ENCODE data around the gene PRKAG2. TPM values are rescaled to one million over a fixed set of nuclear protein-coding genes. Genes with fewer than 3 reads are reported as not detected.

The PRKAG2 gene
- total RNA-seq, 1 experiment from 2014 or later: 73.9 TPM

DNA sequence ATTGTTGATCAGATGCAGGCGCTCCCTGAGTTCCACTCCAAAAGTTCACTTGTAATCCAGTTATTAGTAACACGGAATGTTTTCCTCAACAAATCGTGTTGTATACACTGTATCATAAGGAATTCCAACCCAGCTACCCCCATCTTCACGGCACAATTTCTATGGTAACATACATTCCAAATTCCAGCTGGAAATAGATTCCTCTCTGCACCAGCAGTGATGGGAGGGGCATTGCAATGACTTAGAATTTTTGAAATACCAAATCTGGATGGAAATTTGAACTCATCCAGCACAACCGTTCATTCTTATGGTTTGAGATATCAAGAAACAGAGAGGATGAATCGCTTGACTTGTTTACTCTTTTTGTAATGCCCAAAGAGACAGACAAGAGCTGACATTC is 318.3 kb downstream of the PRKAG2 start:
- POLR2A ChIA-PET: interaction anchor here (0.7 to 1.4 kb wide), 2 partner anchors 9 to 39 kb away, joined by 3 to 4 read pairs; partner anchors contain the start of gene RHEB
- intact Hi-C loops (cut with micrococcal nuclease): no loop called here

DNA sequence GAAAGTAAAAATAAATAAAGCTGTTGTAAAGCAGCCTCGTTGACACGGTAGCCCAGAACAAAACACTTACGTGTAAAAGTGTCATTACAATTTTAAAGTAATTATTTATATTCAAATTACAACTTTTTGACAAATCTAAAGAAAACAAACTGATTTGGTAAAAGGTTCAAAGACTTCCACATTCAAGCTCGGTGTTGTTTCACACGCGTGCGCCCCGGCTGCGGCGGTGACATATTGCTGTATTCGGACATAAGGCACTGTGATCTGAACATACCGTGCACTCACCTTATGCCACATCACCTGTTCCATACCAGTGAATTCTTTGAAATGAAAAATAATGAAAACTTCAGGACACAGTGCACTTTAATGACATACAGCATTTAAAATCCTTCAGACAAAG is 320.3 kb downstream of the PRKAG2 start:
- no peak overlapping the region for H3K4me3 Mint-ChIP-seq (ENCODE audit: unreplicated experiment)
- peaks cover 19% of the 10 kb centered on the region for H3K4me1 Mint-ChIP-seq (ENCODE audit: insufficient read depth, unreplicated experiment)
- intact Hi-C loops (cut with micrococcal nuclease): no loop called here
- ChIA-PET CTCF (interaction anchor here (0.6 to 1.4 kb wide), 4 partner anchors 13 to 225 kb away, joined by 3 to 4 read pairs (median 4); no protein-coding TSS in a partner anchor), POLR2A (interaction anchor here (1.0 to 1.2 kb wide), 2 partner anchors 13 to 29 kb away, joined by 3 read pairs; no protein-coding TSS in a partner anchor)
- H3K36me3 Mint-ChIP-seq (ENCODE audit: insufficient read depth, unreplicated experiment): peaks cover 76% of the 10 kb centered on the region
- TF ChIP-seq, protein P1, sequence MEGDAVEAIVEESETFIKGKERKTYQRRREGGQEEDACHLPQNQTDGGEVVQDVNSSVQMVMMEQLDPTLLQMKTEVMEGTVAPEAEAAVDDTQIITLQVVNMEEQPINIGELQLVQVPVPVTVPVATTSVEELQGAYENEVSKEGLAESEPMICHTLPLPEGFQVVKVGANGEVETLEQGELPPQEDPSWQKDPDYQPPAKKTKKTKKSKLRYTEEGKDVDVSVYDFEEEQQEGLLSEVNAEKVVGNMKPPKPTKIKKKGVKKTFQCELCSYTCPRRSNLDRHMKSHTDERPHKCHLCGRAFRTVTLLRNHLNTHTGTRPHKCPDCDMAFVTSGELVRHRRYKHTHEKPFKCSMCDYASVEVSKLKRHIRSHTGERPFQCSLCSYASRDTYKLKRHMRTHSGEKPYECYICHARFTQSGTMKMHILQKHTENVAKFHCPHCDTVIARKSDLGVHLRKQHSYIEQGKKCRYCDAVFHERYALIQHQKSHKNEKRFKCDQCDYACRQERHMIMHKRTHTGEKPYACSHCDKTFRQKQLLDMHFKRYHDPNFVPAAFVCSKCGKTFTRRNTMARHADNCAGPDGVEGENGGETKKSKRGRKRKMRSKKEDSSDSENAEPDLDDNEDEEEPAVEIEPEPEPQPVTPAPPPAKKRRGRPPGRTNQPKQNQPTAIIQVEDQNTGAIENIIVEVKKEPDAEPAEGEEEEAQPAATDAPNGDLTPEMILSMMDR (IDR thresholded peaks at IDR 0.05; ENCODE audit: unreplicated experiment): no peak
- no peaks in the 10 kb centered on the region for H3K9me3 Mint-ChIP-seq (ENCODE audit: unreplicated experiment)
- no peak for DNase-seq (ENCODE audit: unreplicated experiment)
- BruUV-seq (replicated peaks): TSS peak; percentile 17
- no peak overlapping the region for H3K27ac Mint-ChIP-seq (ENCODE audit: low read depth, unreplicated experiment)
- H3K27me3 Mint-ChIP-seq (ENCODE audit: insufficient read depth, unreplicated experiment): no peaks in the 10 kb centered on the region

More for the DNA sequence above, 318.3 kb downstream of the PRKAG2 start:
- H3K27ac Mint-ChIP-seq (ENCODE audit: low read depth, unreplicated experiment): no peak overlapping the region
- H3K9me3 Mint-ChIP-seq (ENCODE audit: unreplicated experiment): no peaks in the 10 kb centered on the region
- H3K4me1 Mint-ChIP-seq (ENCODE audit: insufficient read depth, unreplicated experiment): peaks cover 9% of the 10 kb centered on the region
- TF ChIP-seq, protein P1 (IDR thresholded peaks at IDR 0.05; ENCODE audit: unreplicated experiment): no peak
- no peak overlapping the region for H3K4me3 Mint-ChIP-seq (ENCODE audit: unreplicated experiment)
- DNase-seq (ENCODE audit: unreplicated experiment): no peak
- no peaks in the 10 kb centered on the region for H3K27me3 Mint-ChIP-seq (ENCODE audit: insufficient read depth, unreplicated experiment)
- CTCF ChIA-PET: interaction anchor here (0.9 kb wide), 1 partner anchor 201 kb away, joined by 3 read pairs; no protein-coding TSS in a partner anchor
- no TSS peak for BruUV-seq (replicated peaks)
- peaks cover 96% of the 10 kb centered on the region for H3K36me3 Mint-ChIP-seq (ENCODE audit: insufficient read depth, unreplicated experiment)

DNA sequence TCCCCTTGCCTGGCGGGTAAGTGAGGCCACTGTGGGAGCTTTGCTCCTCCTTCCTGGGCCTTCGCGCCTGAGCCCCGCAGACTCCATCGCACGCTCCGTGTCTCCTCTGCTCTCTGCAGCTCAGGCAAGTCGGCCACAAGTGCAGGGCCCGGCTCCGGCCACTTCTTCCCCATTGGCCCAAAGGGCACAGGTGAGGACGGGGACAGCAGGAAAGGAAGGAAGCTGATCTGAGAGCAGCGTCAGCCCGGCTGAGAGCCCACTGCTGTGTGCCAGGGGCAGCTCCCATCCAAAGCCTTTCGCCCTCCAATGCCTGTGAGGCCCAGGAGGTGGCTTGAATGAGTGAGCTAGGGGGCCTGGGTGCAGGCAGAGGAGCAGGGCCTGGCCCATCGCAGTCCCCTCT is 323.6 kb downstream of the PRKAG2 start:
- peaks cover 44% of the 10 kb centered on the region for H3K36me3 Mint-ChIP-seq (ENCODE audit: insufficient read depth, unreplicated experiment)
- TF ChIP-seq, protein P1 (IDR thresholded peaks at IDR 0.05; ENCODE audit: unreplicated experiment): no peak
- no peaks in the 10 kb centered on the region for H3K27me3 Mint-ChIP-seq (ENCODE audit: insufficient read depth, unreplicated experiment)
- no TSS peak for BruUV-seq (replicated peaks)
- intact Hi-C loops (cut with micrococcal nuclease): no loop called here
- DNase-seq (ENCODE audit: unreplicated experiment): no peak
- H3K27ac Mint-ChIP-seq (ENCODE audit: low read depth, unreplicated experiment): no peak overlapping the region
- ChIA-PET POLR2A (interaction anchor here (0.6 to 0.8 kb wide), 4 partner anchors 9 to 101 kb away, joined by 3 read pairs; no protein-coding TSS in a partner anchor), CTCF (interaction anchor here (0.5 to 1.8 kb wide), 4 partner anchors 17 to 229 kb away, joined by 3 to 7 read pairs (median 5); no protein-coding TSS in a partner anchor)
- no peak overlapping the region for H3K4me3 Mint-ChIP-seq (ENCODE audit: unreplicated experiment)
- H3K4me1 Mint-ChIP-seq (ENCODE audit: insufficient read depth, unreplicated experiment): peaks cover 25% of the 10 kb centered on the region
- no peaks in the 10 kb centered on the region for H3K9me3 Mint-ChIP-seq (ENCODE audit: unreplicated experiment)

DNA sequence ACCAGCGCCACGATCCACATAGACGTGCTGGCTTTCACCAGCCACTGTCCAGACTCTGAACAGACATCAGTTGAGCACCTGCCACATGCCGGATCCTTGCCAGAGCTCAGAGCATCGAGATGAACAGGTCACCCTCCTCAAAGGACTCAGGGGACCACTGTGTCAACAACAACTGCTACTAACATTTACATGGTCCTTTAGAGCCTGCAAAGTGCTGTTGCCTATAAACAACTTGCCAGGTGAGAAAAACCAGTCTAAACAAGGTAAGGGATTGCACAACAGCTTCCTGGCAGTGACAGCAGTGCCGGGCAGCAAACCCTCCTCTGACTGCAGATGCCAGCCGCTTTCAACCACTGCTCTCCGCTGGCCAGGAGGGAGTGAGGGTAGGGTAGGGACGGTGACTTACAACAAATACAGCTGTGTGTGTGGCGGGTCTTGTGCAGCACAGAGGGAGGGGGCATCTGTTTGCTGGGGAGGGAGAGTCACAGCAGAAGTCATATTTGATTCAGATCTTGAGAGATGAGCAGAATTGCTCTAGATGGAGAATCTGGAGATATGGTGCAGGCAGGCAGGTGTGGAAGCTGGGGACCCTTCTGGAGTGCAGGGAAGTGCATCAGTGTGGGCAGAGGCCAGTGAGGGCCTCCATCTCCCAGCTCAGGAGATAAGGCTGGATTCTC is 324.4 kb downstream of the PRKAG2 start:
- TF ChIP-seq, protein P1 (IDR thresholded peaks at IDR 0.05; ENCODE audit: unreplicated experiment): no peak
- intact Hi-C loops (cut with micrococcal nuclease): no loop called here
- no TSS peak for BruUV-seq (replicated peaks)
- peak; percentile 79 for DNase-seq (ENCODE audit: unreplicated experiment)
- H3K9me3 Mint-ChIP-seq (ENCODE audit: unreplicated experiment): no peaks in the 10 kb centered on the region
- peaks cover 3% of the 10 kb centered on the region for H3K27me3 Mint-ChIP-seq (ENCODE audit: insufficient read depth, unreplicated experiment)
- no peak overlapping the region for H3K4me3 Mint-ChIP-seq (ENCODE audit: unreplicated experiment)
- no peak overlapping the region for H3K27ac Mint-ChIP-seq (ENCODE audit: low read depth, unreplicated experiment)
- ChIA-PET POLR2A (interaction anchor here (0.6 to 2.9 kb wide), 8 partner anchors 10 to 100 kb away, joined by 3 to 19 read pairs (median 4); partner anchors contain the start of gene RHEB), CTCF (interaction anchor here (0.6 to 1.8 kb wide), 10 partner anchors 9 to 205 kb away, joined by 3 to 7 read pairs (median 4); no protein-coding TSS in a partner anchor)
- peaks cover 25% of the 10 kb centered on the region for H3K4me1 Mint-ChIP-seq (ENCODE audit: insufficient read depth, unreplicated experiment)
- H3K36me3 Mint-ChIP-seq (ENCODE audit: insufficient read depth, unreplicated experiment): peaks cover 35% of the 10 kb centered on the region
